ENCODE data around the gene RABGAP1L.

The RABGAP1L gene

DNA sequence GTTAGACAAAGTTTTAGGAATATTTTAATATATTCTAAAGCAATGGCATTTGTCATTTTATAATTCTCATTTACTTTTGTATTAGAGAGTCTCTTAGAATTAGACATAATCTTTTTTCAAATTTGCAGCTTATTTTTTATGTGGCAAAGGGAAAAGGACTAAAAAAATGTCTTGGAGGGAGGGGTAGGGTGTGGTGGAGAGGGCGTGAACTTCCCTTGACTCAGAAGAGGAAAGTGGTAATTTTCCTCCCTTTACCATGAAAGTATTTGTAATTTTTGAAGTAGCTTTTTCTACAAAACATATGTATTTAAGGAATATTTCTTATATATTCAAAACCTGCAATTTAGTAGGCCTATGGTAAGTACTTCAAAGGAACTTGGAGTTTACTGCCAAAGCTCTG is 6.9 kb upstream of the RABGAP1L start:
- Histone ChIP-seq H3K36me3 (replicated peaks) (no peaks in the 10 kb centered on the region), H3K27ac (no peak overlapping the region), H3K4me3 (ENCODE audit: low read depth, low read length) (no peak overlapping the region), H3K27me3 (replicated peaks) (no peaks in the 10 kb centered on the region)
- DNase-seq: no peak
- no peak for TF ChIP-seq CTCF (IDR thresholded peaks at IDR 0.05; ENCODE audit: low read depth, low read length, missing control alignments)
- in situ Hi-C loops (cut with HindIII; ENCODE audit: low pct_ligation_motif_present, low sequenced_read_pairs): no loop called here

- Histone ChIP-seq H3K27me3 (replicated peaks) (no peaks in the 10 kb centered on the region), H3K27ac (no peak overlapping the region), H3K36me3 (replicated peaks) (no peaks in the 10 kb centered on the region), H3K4me3 (ENCODE audit: low read depth, low read length) (no peak overlapping the region)
- peak; percentile 6 for DNase-seq
- in situ Hi-C loops (cut with HindIII; ENCODE audit: low pct_ligation_motif_present, low sequenced_read_pairs): no loop called here
- no peak for TF ChIP-seq CTCF (IDR thresholded peaks at IDR 0.05; ENCODE audit: low read depth, low read length, missing control alignments)
Measured at GRCh38 chr1:174153085-174153824, 6.1 kb upstream of the RABGAP1L start.

GRCh38 chr1:174153825-174154107 is 5.6 kb upstream of the RABGAP1L start:
- in situ Hi-C loops (cut with HindIII; ENCODE audit: low pct_ligation_motif_present, low sequenced_read_pairs): no loop called here
- Histone ChIP-seq H3K4me3 (ENCODE audit: low read depth, low read length) (no peak overlapping the region), H3K36me3 (replicated peaks) (no peaks in the 10 kb centered on the region), H3K27ac (no peak overlapping the region), H3K27me3 (replicated peaks) (no peaks in the 10 kb centered on the region)
- TF ChIP-seq CTCF (IDR thresholded peaks at IDR 0.05; ENCODE audit: low read depth, low read length, missing control alignments): no peak
- no peak for DNase-seq

DNA sequence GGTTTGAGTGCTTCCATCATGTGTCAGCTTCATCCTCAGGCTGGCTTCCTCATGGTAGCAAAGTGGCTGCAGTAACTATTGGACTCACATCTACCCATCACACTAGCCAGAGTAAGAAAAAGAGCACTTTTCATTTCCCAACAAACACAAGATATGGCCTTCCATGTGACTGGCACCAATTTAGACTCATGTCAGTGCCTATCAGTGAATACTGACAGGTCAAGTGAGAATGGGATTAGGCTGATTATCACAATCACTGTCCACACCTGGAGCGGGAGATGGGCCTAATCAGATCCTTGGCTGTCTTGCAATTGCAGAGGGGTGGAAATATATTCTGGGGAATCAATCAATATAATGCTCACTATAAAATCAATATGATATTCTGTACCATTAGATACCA is 2.9 kb upstream of the RABGAP1L start:
- no peak for DNase-seq
- no peak overlapping the region for H3K4me3 ChIP-seq (ENCODE audit: low read depth, low read length)
- in situ Hi-C loops (cut with HindIII; ENCODE audit: low pct_ligation_motif_present, low sequenced_read_pairs): no loop called here
- no peak overlapping the region for H3K27ac ChIP-seq
- no peaks in the 10 kb centered on the region for H3K36me3 ChIP-seq (replicated peaks)
- TF ChIP-seq CTCF (IDR thresholded peaks at IDR 0.05; ENCODE audit: low read depth, low read length, missing control alignments): no peak
- H3K27me3 ChIP-seq (replicated peaks): no peaks in the 10 kb centered on the region

DNA sequence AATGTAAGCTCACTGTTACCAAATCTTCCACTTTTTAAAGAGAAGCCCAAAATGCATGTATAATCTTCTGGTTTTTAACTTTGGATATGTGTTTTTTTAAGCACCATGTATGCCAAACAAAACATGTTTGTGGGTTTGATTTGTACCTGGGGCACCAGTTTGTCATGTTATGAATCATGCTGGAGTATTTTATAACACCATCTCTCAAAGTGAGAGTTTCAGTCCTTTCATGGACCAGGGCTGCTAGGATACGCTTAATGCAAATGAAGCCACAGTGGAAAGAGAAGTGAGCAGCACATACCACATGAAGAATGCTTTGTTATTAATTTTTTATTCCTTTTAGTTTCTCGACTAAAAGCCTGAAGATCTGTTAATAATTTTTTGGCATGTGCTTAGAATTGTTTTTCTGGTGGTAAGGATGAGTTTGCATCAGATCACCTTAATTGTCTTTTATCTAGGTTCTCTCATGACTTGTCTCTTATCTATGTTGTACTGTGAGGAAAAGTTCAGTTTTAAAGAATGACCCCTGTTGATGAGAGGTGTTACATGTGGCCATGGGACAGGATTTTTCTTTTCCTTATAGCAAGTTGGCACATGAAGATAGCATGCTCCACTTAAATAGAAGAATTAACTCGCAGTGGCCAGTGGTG is 2.0 kb upstream of the RABGAP1L start:
- TF ChIP-seq CTCF (IDR thresholded peaks at IDR 0.05; ENCODE audit: low read depth, low read length, missing control alignments): no peak
- H3K4me3 ChIP-seq (ENCODE audit: low read depth, low read length): no peak overlapping the region
- no peak overlapping the region for H3K27ac ChIP-seq
- in situ Hi-C loops (cut with HindIII; ENCODE audit: low pct_ligation_motif_present, low sequenced_read_pairs): no loop called here
- no peaks in the 10 kb centered on the region for H3K36me3 ChIP-seq (replicated peaks)
- no peak for DNase-seq
- H3K27me3 ChIP-seq (replicated peaks): no peaks in the 10 kb centered on the region
